SK-MEL-5 (cell line): Measurements from ENCODE around the gene GNB2. TPM values are rescaled to one million over a fixed set of nuclear protein-coding genes. Genes with fewer than 3 reads are reported as not detected.
"Not testable (repeated sequence)": the region's sequence is repeated elsewhere in the genome, so short reads cannot be mapped to it uniquely, and the experiment has no call there.

Experiments used
- DNase-seq: peaks from one replicate; pipeline ENCODE4 v3.0.0-alpha.2; 2016; ENCODE audit warnings: low read depth, low spot score
- in situ Hi-C: cut with HindIII; loops from 2 replicates; pipeline ENCODE4 v1.10.0; 2016; ENCODE audit warnings: low sequenced_read_pairs, high pct_unique_total_duplicates, low pct_unique_long_range_greater_than_20kb
- total RNA-seq: library from RNA; depleted of rRNA; stranded (reverse); fragments of >200 nt; shearing (Covaris generic); gene quantifications from 2 replicates; pipeline ENCODE4 v1.2.3, GENCODE V29; 2014; rRNA removed

The GNB2 gene
- total RNA-seq, 1 experiment from 2014 or later, result 43.7 TPM

DNA sequence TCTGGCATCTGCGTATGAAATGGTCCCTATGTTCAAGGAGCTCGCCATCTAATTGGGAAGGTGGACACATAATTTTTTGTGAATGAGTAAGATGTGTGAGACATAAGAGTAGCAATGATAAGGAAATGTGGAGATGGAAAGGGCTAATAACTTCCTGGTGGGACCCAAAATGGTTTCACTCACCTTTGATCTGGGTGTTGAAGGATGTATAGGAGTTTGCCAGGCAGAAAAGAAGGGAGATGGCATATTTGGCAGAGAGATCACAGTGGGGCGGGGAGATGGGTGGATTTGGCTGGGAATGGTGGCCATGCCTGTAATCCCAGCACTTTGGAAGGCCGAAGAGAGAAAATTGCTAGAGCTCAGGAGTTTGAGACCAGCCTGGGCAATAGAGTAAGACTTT, 36.9 kb downstream of the GNB2 start:
- no peak for DNase-seq
- in situ Hi-C loops, result no loop called here

DNA sequence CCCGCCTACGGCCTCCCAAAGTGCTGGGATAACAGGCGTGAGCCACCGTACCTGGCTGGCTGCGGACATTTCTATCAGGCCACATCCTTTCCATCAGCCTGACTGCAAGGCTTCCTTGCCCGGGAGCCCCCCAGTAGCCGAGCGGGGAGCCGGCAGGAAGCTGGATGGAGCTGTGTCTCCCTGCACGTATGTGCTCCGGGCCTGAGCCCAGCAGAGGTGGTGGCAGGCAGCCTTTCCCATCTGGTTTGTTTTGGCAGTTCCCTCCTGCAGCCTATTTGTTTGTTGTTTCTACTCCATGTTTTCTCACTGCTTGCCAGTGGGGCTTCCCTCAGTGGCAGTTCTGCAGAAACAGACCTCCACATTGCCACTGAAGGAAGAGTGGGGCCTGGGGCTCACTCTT, 37.8 kb downstream of the GNB2 start:
- in situ Hi-C loops, result no loop called here
- no peak for DNase-seq

DNA sequence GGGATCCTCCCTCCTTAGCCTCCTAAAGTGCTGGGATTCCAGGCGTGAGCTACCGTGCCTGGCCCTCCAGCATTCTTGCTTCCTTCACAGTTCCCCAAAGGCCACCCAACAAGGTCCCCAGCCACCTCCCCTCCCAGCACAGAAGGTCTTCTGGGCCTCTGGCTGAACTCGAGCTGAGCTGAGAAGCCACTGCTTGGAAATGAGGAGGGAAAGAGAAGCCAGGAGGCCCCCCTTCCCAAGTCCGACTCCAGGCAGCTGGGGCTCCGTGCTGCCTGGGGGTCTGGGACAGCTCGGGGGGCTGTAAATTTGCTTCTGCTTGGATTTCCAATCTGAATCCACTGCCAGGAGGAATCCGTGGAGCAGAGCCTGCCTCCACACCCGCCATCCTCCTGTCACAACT, 41.2 kb downstream of the GNB2 start:
- no peak for DNase-seq
- in situ Hi-C loops, result no loop called here

DNA sequence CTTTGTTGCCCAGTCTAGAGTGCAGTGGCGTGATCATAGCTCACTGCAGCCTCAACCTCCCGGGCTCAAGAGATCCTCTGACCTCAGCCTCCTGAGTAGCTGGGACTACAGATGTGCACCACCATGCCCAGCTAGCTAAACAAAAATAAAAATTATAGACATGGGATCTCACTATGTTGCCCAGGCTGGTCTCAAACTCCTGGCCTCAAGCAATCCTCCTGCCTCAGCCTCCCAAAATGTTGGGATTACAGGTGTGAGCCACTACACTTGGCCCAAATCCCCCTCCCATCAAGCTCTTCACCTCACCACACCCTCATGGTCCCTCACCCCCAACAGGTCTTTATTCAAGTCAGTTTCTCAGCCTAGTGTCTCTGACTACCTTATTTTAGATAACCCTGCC, 43.5 kb downstream of the GNB2 start:
- DNase-seq, in situ Hi-C loops: not testable (repeated sequence)

DNA sequence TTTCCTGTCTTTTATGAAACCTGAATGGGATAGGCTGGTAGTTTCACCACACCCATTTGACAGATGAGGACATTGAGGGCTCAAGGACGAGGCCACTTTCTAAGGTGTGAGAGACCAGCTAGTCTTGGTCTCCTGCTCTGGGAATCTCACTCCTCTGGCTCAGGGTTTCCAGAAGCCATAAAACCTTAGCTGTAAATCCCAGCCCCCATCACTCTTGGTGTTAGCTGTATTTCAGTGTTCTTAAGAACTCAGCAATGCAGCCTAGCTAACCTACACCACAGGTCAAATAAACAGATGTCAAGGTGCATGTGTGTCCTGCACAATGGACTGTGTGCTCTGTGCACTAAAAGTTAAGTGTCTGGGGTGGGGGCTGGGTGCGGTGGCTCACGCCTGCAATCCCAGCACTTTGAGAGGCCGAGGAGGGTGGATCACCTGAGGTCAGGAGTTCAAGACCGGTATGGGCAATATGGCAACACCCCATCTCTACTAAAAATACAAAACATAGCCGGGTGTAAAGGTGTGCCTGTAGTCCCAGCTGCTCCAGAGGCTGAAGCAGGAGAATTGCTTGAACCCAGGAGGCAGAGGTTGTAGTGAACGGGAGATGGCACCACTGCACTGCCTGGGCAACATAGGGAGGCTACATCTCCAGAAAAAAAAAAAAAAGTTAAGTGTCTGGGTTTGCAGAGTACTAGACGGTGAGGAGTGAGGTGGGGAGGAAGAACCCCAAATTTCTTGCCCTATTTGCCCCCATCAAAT, 46.2 kb downstream of the GNB2 start:
- in situ Hi-C loops, result no loop called here
- peak; percentile 48 for DNase-seq

DNA sequence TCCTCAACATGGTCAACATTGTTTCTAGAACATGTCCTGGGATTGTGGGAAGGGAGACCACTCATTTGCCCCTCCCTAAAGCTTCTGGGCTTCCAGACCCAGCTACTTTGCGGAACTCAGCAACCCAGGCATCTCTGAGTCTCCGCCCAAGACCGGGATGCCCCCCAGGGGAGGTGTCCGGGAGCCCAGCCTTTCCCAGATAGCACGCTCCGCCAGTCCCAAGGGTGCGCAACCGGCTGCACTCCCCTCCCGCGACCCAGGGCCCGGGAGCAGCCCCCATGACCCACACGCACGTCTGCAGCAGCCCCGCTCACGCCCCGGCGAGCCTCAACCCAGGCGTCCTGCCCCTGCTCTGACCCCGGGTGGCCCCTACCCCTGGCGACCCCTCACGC, 46.7 kb downstream of the GNB2 start, which contains the start of gene EPO:
Gene EPO, plus strand, starts transcription at position 190 of the 392 bp plus-strand sequence. CDS start 513 bp downstream, outside the sequence.
- DNase-seq, result no peak
- in situ Hi-C loops, result no loop called here

DNA sequence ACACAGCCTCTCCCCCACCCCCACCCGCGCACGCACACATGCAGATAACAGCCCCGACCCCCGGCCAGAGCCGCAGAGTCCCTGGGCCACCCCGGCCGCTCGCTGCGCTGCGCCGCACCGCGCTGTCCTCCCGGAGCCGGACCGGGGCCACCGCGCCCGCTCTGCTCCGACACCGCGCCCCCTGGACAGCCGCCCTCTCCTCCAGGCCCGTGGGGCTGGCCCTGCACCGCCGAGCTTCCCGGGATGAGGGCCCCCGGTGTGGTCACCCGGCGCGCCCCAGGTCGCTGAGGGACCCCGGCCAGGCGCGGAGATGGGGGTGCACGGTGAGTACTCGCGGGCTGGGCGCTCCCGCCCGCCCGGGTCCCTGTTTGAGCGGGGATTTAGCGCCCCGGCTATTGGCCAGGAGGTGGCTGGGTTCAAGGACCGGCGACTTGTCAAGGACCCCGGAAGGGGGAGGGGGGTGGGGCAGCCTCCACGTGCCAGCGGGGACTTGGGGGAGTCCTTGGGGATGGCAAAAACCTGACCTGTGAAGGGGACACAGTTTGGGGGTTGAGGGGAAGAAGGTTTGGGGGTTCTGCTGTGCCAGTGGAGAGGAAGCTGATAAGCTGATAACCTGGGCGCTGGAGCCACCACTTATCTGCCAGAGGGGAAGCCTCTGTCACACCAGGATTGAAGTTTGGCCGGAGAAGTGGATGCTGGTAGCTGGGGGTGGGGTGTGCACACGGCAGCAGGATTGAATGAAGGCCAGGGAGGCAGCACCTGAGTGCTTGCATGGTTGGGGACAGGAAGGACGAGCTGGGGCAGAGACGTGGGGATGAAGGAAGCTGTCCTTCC, 47.3 kb downstream of the GNB2 start:
- no peak for DNase-seq
- in situ Hi-C loops, result no loop called here

DNA sequence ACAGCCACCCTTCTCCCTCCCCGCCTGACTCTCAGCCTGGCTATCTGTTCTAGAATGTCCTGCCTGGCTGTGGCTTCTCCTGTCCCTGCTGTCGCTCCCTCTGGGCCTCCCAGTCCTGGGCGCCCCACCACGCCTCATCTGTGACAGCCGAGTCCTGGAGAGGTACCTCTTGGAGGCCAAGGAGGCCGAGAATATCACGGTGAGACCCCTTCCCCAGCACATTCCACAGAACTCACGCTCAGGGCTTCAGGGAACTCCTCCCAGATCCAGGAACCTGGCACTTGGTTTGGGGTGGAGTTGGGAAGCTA, 47.9 kb downstream of the GNB2 start:
- no peak for DNase-seq
- in situ Hi-C loops, result no loop called here

DNA sequence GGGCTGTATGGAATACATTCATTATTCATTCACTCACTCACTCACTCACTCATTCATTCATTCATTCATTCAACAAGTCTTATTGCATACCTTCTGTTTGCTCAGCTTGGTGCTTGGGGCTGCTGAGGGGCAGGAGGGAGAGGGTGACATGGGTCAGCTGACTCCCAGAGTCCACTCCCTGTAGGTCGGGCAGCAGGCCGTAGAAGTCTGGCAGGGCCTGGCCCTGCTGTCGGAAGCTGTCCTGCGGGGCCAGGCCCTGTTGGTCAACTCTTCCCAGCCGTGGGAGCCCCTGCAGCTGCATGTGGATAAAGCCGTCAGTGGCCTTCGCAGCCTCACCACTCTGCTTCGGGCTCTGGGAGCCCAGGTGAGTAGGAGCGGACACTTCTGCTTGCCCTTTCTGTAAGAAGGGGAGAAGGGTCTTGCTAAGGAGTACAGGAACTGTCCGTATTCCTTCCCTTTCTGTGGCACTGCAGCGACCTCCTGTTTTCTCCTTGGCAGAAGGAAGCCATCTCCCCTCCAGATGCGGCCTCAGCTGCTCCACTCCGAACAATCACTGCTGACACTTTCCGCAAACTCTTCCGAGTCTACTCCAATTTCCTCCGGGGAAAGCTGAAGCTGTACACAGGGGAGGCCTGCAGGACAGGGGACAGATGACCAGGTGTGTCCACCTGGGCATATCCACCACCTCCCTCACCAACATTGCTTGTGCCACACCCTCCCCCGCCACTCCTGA, 49.1 kb downstream of the GNB2 start:
- in situ Hi-C loops, result no loop called here

DNA sequence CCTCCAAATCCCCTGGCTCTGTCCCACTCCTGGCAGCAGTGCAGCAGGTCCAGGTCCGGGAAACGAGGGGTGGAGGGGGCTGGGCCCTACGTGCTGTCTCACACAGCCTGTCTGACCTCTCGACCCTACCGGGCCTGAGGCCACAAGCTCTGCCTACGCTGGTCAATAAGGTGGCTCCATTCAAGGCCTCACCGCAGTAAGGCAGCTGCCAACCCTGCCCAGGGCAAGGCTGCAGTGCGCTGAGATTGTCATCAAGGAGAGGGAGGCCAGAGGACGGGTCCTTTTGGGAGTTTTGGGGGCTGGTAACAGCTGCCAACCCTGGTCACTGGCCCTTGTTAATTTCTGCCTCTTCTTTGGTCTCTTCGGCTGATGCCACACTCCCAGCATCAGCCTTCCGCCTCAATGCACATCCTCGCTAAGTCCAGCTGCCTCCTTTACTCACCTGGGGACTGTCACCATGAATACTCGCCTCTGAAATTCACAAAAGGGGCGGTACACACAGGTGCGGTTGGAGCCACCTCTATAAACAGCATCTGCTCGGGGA, 50.3 kb downstream of the GNB2 start:
- in situ Hi-C loops, result no loop called here
- no peak for DNase-seq

More for the DNA sequence above, 49.1 kb downstream of the GNB2 start:
- DNase-seq, result no peak

DNA sequence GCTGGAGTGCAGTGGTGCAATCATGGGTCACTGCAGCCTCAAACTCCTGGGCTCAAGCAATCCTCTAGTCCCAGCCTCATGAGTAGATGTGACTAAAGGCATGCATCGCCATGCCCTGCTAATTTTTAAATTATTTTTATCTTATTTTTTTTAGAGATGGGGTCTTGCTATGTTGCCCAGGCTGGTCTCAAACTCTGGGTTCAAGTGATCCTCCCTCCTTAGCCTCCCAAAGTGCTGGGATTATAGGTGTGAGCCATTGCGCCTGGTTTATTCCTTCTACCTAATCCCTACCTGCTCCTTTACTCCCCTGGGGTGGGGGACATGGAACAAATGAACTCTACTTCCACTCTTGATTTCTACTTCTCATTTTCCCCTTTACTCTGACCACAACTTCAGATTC, 50.8 kb downstream of the GNB2 start:
- in situ Hi-C loops, DNase-seq: not testable (repeated sequence)

DNA sequence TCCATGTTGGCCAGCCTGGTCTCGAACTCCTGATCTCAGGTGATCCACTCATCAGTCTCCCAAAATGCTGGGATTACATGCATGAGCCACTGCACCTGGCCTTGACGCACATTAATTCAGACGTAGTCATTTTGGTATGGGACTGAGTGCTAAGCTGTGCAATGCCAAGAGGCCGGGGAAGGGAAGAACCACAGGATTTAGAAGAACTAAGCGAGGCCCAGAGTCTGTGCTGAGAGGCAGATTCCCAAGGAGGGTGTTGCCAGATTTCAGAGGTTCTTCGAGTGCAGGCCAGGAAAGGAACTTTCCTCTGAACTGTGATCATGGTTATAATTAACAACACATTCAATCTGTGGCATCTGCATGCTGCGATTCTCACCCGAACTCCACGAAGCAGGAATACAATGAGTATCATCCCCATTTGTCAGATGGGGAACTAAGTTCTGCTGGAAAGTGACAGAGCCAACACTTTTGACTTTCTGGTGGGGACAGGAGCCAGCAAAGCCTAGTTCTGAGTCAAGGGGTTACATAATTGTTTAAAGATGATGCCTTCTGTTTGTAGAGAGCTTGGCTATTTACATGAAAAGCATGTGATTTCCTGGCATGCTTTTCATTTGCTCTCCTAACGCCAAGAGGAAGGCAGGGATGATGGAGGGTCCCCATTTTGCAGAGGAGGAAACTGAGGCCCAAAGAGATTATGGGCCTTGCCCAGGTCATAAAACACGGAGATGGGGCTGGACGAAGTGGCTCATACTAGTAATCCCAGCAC, 53.6 kb downstream of the GNB2 start:
- no peak for DNase-seq
- in situ Hi-C loops, result no loop called here

DNA sequence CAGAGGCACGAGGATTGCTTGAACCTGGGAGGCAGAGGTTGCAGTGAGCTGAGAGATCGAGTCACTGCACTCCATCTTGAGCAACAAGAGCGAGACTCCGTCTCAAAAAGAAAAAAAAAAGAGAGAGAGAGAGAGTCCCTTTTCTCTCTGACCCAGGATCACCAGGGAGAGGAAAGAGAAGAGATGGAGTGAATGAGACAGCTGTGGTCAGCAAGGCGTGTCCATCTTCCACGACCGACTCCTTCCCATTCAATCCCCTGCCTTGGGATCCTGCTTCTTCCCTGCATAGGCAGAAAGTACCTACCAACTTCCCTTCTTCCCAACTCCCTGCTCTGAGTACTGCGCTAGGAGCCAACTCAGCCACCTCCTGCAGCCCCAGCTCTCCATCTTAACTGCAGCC, 54.7 kb downstream of the GNB2 start:
- in situ Hi-C loops, result no loop called here
- DNase-seq, result no peak

Other genes with a start within 250 kb of the GNB2 start
- gene ZCWPW1, start 245.0 kb upstream of the GNB2 start, total RNA-seq, result 4.5 and 4.7 TPM in 2 replicates
- gene MEPCE, start 243.9 kb upstream of the GNB2 start, total RNA-seq, result 48.2 and 53.5 TPM in 2 replicates
- 27.6 and 28.4 TPM in 2 replicates for gene PPP1R35, start 237.2 kb upstream of the GNB2 start, total RNA-seq
- not detected in 2 replicates for gene SPACDR, start 209.5 kb upstream of the GNB2 start, total RNA-seq
- gene TSC22D4, start 194.5 kb upstream of the GNB2 start, total RNA-seq, result 64.3 and 67.0 TPM in 2 replicates
- 0.53 and 0.61 TPM in 2 replicates for gene NYAP1, start 189.8 kb upstream of the GNB2 start, total RNA-seq
- 16.4 and 18.1 TPM in 2 replicates for gene AGFG2, start 134.5 kb upstream of the GNB2 start, total RNA-seq
- 0.21 and 0.48 TPM in 2 replicates for gene SAP25, start 99.8 kb upstream of the GNB2 start, total RNA-seq
- 4.6 and 5.5 TPM in 2 replicates for gene LRCH4, start 87.6 kb upstream of the GNB2 start, total RNA-seq
- gene FBXO24, start 87.4 kb upstream of the GNB2 start, total RNA-seq, result 0.13 and 0.55 TPM in 2 replicates
- gene PCOLCE, start 71.4 kb upstream of the GNB2 start, total RNA-seq, result 0.59 and 1.1 TPM in 2 replicates
- 14.0 and 16.7 TPM in 2 replicates for gene MOSPD3, start 61.2 kb upstream of the GNB2 start, total RNA-seq
- gene TFR2, start 32.2 kb upstream of the GNB2 start, total RNA-seq, result 0.29 and 1.6 TPM in 2 replicates
- gene ACTL6B, start 17.3 kb upstream of the GNB2 start, total RNA-seq, result not detected in 2 replicates
- 21.8 and 22.1 TPM in 2 replicates for gene GIGYF1, start 20.5 kb downstream of the GNB2 start, total RNA-seq
- gene POP7, start 32.4 kb downstream of the GNB2 start, total RNA-seq, result 79.2 and 94.4 TPM in 2 replicates
- 0.29 TPM in 1 of 2 replicates, not detected in the other for gene EPO, start 46.7 kb downstream of the GNB2 start, total RNA-seq
- gene ZAN, start 59.9 kb downstream of the GNB2 start, total RNA-seq, result not detected in 2 replicates
- 37.3 and 45.2 TPM in 2 replicates for gene EPHB4, start 153.8 kb downstream of the GNB2 start, total RNA-seq
- 13.1 and 16.6 TPM in 2 replicates for gene SLC12A9, start 179.0 kb downstream of the GNB2 start, total RNA-seq
- 107 and 109 TPM in 2 replicates for gene TRIP6, start 193.6 kb downstream of the GNB2 start, total RNA-seq
- gene SRRT, start 201.4 kb downstream of the GNB2 start, total RNA-seq, result 42.2 and 49.8 TPM in 2 replicates
- 14.2 and 14.5 TPM in 2 replicates for gene UFSP1, start 216.0 kb downstream of the GNB2 start, total RNA-seq
- gene ACHE, start 222.1 kb downstream of the GNB2 start, total RNA-seq, result 1.5 and 1.8 TPM in 2 replicates